ENCODE data around the gene FOCAD. TPM values are rescaled to one million over a fixed set of nuclear protein-coding genes. Genes with fewer than 3 reads are reported as not detected.

Gene FOCAD
- total RNA-seq, 2 experiments from 2014 or later: 37.3 to 42.8 TPM

- no peak for TF ChIP-seq CTCF (IDR thresholded peaks at IDR 0.05)
- Mint-ChIP-seq H3K9me3 (no peaks in the 10 kb centered on the region), H3K27ac (no peak overlapping the region), H3K4me3 (no peak overlapping the region), H3K36me3 (ENCODE audit: low read depth) (peaks cover 2% of the 10 kb centered on the region), H3K4me1 (ENCODE audit: low read depth) (no peaks in the 10 kb centered on the region), H3K27me3 (no peaks in the 10 kb centered on the region)
- no peak for ATAC-seq
- CTCF ChIA-PET: interaction anchor here (1.2 to 1.8 kb wide), 4 partner anchors 21 to 36 kb away, joined by 3 to 5 read pairs (median 4); no protein-coding TSS in a partner anchor
- POLR2A ChIA-PET: no interaction called here
- DNase-seq: no peak
- intact Hi-C loops (cut with micrococcal nuclease): no loop called here
Measured at GRCh38 chr9:20904995-20905394, 220.9 kb downstream of the FOCAD start.

- intact Hi-C loops (cut with micrococcal nuclease): no loop called here
- ATAC-seq: no peak
- Mint-ChIP-seq H3K27ac (no peak overlapping the region), H3K27me3 (no peaks in the 10 kb centered on the region), H3K4me1 (ENCODE audit: low read depth) (no peaks in the 10 kb centered on the region), H3K9me3 (no peaks in the 10 kb centered on the region), H3K4me3 (no peak overlapping the region), H3K36me3 (ENCODE audit: low read depth) (peaks cover 2% of the 10 kb centered on the region)
- CTCF ChIA-PET: no interaction called here
- POLR2A ChIA-PET: no interaction called here
- DNase-seq: no peak
- no peak for TF ChIP-seq CTCF (IDR thresholded peaks at IDR 0.05)
Measured at GRCh38 chr9:20906326-20906725, 222.3 kb downstream of the FOCAD start.

- CTCF ChIA-PET: interaction anchor here (1.2 to 1.6 kb wide), 2 partner anchors 24 to 202 kb away, joined by 6 read pairs; no protein-coding TSS in a partner anchor
- DNase-seq (no peak), ATAC-seq (no peak)
- intact Hi-C loops (cut with micrococcal nuclease): no loop called here
- Mint-ChIP-seq H3K27me3 (no peaks in the 10 kb centered on the region), H3K9me3 (no peaks in the 10 kb centered on the region), H3K27ac (no peak overlapping the region), H3K4me3 (no peak overlapping the region), H3K4me1 (ENCODE audit: low read depth) (no peaks in the 10 kb centered on the region), H3K36me3 (ENCODE audit: low read depth) (peaks cover 2% of the 10 kb centered on the region)
- POLR2A ChIA-PET: no interaction called here
- no peak for TF ChIP-seq CTCF (IDR thresholded peaks at IDR 0.05)
Measured at GRCh38 chr9:20908461-20908860, 224.4 kb downstream of the FOCAD start.

GRCh38 chr9:20914556-20914955 is 230.5 kb downstream of the FOCAD start:
- Mint-ChIP-seq H3K4me3 (no peak overlapping the region), H3K36me3 (ENCODE audit: low read depth) (peaks cover 26% of the 10 kb centered on the region), H3K27ac (no peak overlapping the region), H3K9me3 (no peaks in the 10 kb centered on the region), H3K27me3 (no peaks in the 10 kb centered on the region), H3K4me1 (ENCODE audit: low read depth) (no peaks in the 10 kb centered on the region)
- TF ChIP-seq CTCF (IDR thresholded peaks at IDR 0.05): no peak
- DNase-seq (no peak), ATAC-seq (no peak)
- intact Hi-C loops (cut with micrococcal nuclease): no loop called here
- POLR2A ChIA-PET: no interaction called here
- CTCF ChIA-PET: interaction anchor here (1.0 to 1.5 kb wide), 2 partner anchors 30 to 559 kb away, joined by 3 to 4 read pairs; no protein-coding TSS in a partner anchor

- intact Hi-C loops (cut with micrococcal nuclease): no loop called here
- DNase-seq (no peak), ATAC-seq (no peak)
- Mint-ChIP-seq H3K4me1 (ENCODE audit: low read depth) (peaks cover 9% of the 10 kb centered on the region), H3K9me3 (no peaks in the 10 kb centered on the region), H3K27me3 (no peaks in the 10 kb centered on the region), H3K27ac (no peak overlapping the region), H3K4me3 (no peak overlapping the region), H3K36me3 (ENCODE audit: low read depth) (peaks cover 28% of the 10 kb centered on the region)
- ChIA-PET POLR2A (no interaction called here), CTCF (interaction anchor here (0.7 kb wide), 1 partner anchor 35 kb away, joined by 3 read pairs; no protein-coding TSS in a partner anchor)
- no peak for TF ChIP-seq CTCF (IDR thresholded peaks at IDR 0.05)
Measured at GRCh38 chr9:20921362-20921761, 237.3 kb downstream of the FOCAD start.
